Activated CD8-positive, alpha-beta memory T cell treated with anti-CD3 and anti-CD28 coated beads, Interleukin-2, amount 50 U/mL, for 24 hours (primary cell): ENCODE data around the gene MAN2A2.

Experiments
- DNase-seq: peaks from one replicate; pipeline ENCODE4 v3.0.0-alpha.2; 2020; ENCODE audit errors: extremely low read depth

MAN2A2 gene

GRCh38 chr15:90960298-90961091 lies 57.4 kb downstream of the MAN2A2 start:
- DNase-seq: no peak

- no peak for DNase-seq
Observed at GRCh38 chr15:90962021-90962420, 58.9 kb downstream of the MAN2A2 start.

GRCh38 chr15:90966262-90966661 lies 63.2 kb downstream of the MAN2A2 start:
- DNase-seq: no peak

- DNase-seq: no peak
Observed at GRCh38 chr15:90967206-90967605, 64.1 kb downstream of the MAN2A2 start.

GRCh38 chr15:90968434-90968833 lies 65.3 kb downstream of the MAN2A2 start:
- no peak for DNase-seq

- no peak for DNase-seq
Observed at GRCh38 chr15:90970274-90970673, 67.2 kb downstream of the MAN2A2 start.

GRCh38 chr15:90972133-90972532 lies 69.0 kb downstream of the MAN2A2 start:
- no peak for DNase-seq
